ENCODE measurements around the gene NT5C.
"Not testable (repeated sequence)": the region's sequence is repeated elsewhere in the genome, so short reads cannot be mapped to it uniquely, and the experiment has no call there.

Gene NT5C

DNA sequence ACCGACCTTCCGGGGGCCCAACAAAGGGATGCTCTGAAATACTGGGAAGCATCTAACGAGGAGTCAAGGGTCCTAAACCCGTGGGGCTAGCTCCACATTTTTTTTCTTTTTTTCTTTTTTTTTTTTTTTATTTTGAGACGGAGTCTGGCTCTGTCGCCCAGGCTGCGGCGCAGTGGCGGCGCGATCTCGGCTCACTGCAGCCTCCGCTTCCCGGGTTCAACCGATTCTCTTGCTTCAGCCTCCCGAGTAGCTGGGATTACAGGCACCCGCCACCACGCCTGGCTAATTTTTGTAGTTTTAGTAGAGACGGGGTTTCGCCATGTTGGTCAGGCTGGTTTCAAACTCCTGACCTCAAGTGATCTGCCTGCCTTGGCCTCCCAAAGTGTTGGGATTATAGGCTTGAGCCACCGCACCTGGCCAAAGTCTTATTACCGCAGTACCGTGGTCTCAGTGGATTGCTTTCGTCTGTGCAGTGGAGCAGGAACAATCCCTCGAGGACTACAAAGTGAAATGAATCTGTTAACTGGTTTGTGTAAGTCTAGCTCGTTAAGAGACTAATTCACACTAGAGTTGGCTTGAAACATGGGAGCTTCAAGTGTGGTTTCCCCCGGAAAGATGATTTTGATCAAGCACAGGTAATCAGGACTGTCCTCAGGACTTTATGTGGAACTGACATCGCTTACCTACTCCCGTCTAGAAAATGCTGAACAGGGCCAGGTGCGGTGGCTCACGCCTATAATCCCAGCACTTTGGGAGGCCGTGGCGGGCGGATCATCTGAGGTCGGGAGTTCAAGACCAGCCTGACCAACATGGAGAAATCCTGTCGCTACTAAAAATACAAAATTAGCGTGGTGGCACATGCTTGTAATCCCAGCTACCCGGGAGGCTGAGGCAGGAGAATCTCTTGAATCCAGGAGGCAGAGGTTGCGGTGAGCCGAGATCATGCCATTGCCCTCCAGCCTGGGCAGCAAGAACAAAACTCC lies 767 bp upstream of the NT5C start:
- H3K18ac ChIP-seq (ENCODE audit: low read length), result peak overlapping the region; percentile 98
- peak overlapping the region; percentile 84 for H2AK5ac ChIP-seq (ENCODE audit: low read length)
- WGBS (ENCODE audit: extremely low coverage, insufficient coverage, insufficient read length), result no CpG with 5 or more reads among the region's 40 CpGs
- peak overlapping the region; percentile 98 for H2AFZ ChIP-seq (ENCODE audit: insufficient read depth, low read length, poor library complexity)
- DNase-seq; H3K4me1 ChIP-seq (ENCODE audit: control insufficient read depth in 1 of 2, insufficient read depth in 2 of 2, low read length in 2 of 2); H3K27me3 ChIP-seq (ENCODE audit: insufficient read depth, low read length); H3K9me3 ChIP-seq (ENCODE audit: insufficient read depth, low read depth, low read length); H3K23ac ChIP-seq (ENCODE audit: low read length); H3K79me2 ChIP-seq (ENCODE audit: control insufficient read depth, insufficient read depth, low read length, poor library complexity): not testable (repeated sequence)
- peak overlapping the region; percentile 74 for H2BK5ac ChIP-seq (ENCODE audit: low read depth, low read length, poor library complexity)
- H3K36me3 ChIP-seq (ENCODE audit: control insufficient read depth in 1 of 2, insufficient read depth in 2 of 2, low read length in 2 of 2), result peaks cover 28 to 29% of the 10 kb centered on the region in 2 experiments
- peak overlapping the region; percentile 100 for H4K8ac ChIP-seq (ENCODE audit: low read depth, low read length)
- peak overlapping the region; percentile 94 for H3K4ac ChIP-seq (ENCODE audit: low read depth, low read length)
- H3K4me2 ChIP-seq (ENCODE audit: low read length), result peak overlapping the region; percentile 88
- H3K14ac ChIP-seq (ENCODE audit: low read length), result peak overlapping the region; percentile 95
- H4K91ac ChIP-seq (ENCODE audit: low read depth, low read length), result peak overlapping the region; percentile 98
- peak overlapping the region; percentile 16 for H2BK12ac ChIP-seq (ENCODE audit: low read length)
- H3K27ac ChIP-seq (ENCODE audit: low read depth, low read length), result peak overlapping the region; percentile 91
- peak overlapping the region; percentile 92 for H3K9ac ChIP-seq (ENCODE audit: low read length)
- peaks cover 11% of the 10 kb centered on the region for H3K79me1 ChIP-seq (ENCODE audit: low read length)
- peak overlapping the region; percentile 87 for H3K4me3 ChIP-seq (ENCODE audit: low read depth, low read length)
- H4K12ac ChIP-seq (ENCODE audit: low read depth, low read length), result peak overlapping the region; percentile 98
- H2BK120ac ChIP-seq (ENCODE audit: insufficient read depth, low read length, poor library complexity), result peak overlapping the region; percentile 74

DNA sequence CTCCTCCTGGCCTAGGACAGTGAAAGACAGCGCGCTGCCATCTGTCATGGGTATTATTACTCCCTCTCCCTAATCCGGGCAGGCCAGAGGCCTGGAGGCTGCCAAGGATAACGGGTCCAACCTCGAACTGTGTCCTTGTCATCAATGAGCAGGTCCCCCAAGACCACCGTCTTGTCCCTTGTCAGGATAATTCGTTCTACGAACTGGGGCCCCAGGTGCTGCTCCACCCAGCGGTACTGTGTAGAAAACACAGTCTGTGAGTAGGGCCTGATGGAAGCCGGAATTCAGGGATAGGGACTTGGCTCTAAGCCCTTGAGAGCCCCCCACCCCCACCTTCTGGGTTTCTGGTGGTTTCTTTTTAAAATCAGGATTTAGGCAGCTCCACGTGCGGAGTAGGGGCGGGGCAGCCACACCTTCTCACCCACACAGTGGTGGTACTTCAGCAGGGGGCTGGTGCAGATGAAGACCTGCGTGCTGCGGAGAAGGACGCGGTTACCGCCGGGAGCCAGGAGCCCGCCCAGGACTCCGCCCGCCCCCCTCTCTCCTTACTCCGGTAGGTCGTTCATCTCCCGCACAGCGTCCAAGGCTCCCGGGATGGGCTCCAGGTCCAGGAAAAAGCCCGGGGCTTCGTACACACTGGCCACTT lies 787 bp downstream of the NT5C start:
- no CpG with 5 or more reads among the region's 29 CpGs for WGBS (ENCODE audit: extremely low coverage, insufficient coverage, insufficient read length)

DNA sequence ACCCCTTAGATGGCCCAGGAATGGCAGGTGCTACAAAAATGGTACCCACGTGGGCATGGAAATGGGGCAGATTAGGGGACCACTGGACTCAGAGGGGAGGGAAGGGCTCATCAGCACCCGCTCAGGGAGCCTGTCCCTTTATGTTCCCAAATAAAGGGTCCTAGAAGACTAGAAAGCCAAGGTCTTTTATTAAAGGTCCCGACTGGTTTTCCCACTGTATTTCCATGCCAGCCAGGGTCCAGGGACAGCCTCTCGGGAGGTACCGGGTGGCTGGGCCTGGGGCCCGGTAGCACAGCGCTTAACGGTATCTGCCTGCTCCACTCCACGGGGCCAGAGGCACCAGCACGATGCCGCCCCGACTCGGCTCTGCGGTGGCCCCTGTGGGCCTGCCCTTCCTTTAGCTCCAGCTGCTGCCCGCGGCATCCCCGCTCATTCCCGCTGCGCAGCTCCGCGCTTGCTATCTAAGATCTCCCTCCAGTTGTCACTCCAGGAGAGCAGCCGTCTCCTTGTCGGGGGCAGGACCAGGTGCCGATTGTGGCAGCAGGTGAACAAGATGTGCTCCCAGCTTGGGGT lies 1.4 kb downstream of the NT5C start:
- H2BK12ac ChIP-seq (ENCODE audit: low read length), result no peak overlapping the region
- no CpG with 5 or more reads among the region's 24 CpGs for WGBS (ENCODE audit: extremely low coverage, insufficient coverage, insufficient read length)
- H3K9me3 ChIP-seq (ENCODE audit: insufficient read depth, low read depth, low read length), result peaks cover under 1% of the 10 kb centered on the region

More for the DNA sequence above, 787 bp downstream of the NT5C start:
- Histone ChIP-seq H3K4me1 (ENCODE audit: control insufficient read depth in 1 of 2, insufficient read depth in 2 of 2, low read length in 2 of 2) (peaks cover 0 to 6% of the 10 kb centered on the region in 2 experiments), H3K79me2 (ENCODE audit: control insufficient read depth, insufficient read depth, low read length, poor library complexity) (peaks cover 9% of the 10 kb centered on the region), H2AFZ (ENCODE audit: insufficient read depth, low read length, poor library complexity) (peak overlapping the region; percentile 71), H3K9ac (ENCODE audit: low read length) (peak overlapping the region; percentile 92), H3K36me3 (ENCODE audit: control insufficient read depth in 1 of 2, insufficient read depth in 2 of 2, low read length in 2 of 2) (peaks cover 23 to 24% of the 10 kb centered on the region in 2 experiments), H3K79me1 (ENCODE audit: low read length) (peaks cover 11% of the 10 kb centered on the region), H2BK120ac (ENCODE audit: insufficient read depth, low read length, poor library complexity) (peak overlapping the region; percentile 59), H3K14ac (ENCODE audit: low read length) (peak overlapping the region; percentile 88), H3K18ac (ENCODE audit: low read length) (peak overlapping the region; percentile 93), H3K27ac (ENCODE audit: low read depth, low read length) (peak overlapping the region; percentile 91), H3K27me3 (ENCODE audit: insufficient read depth, low read length) (no peaks in the 10 kb centered on the region), H2AK5ac (ENCODE audit: low read length) (no peak overlapping the region), H3K4ac (ENCODE audit: low read depth, low read length) (peak overlapping the region; percentile 75), H4K8ac (ENCODE audit: low read depth, low read length) (peak overlapping the region; percentile 100), H4K91ac (ENCODE audit: low read depth, low read length) (peak overlapping the region; percentile 52), H3K9me3 (ENCODE audit: insufficient read depth, low read depth, low read length) (no peaks in the 10 kb centered on the region), H4K12ac (ENCODE audit: low read depth, low read length) (peak overlapping the region; percentile 98), H3K4me3 (ENCODE audit: low read depth, low read length) (peak overlapping the region; percentile 87), H3K4me2 (ENCODE audit: low read length) (peak overlapping the region; percentile 88), H2BK12ac (ENCODE audit: low read length) (no peak overlapping the region), H2BK5ac (ENCODE audit: low read depth, low read length, poor library complexity) (peak overlapping the region; percentile 71), H3K23ac (ENCODE audit: low read length) (no peak overlapping the region)
- peak in 1 of 2 donors; percentile 63 for DNase-seq

DNA sequence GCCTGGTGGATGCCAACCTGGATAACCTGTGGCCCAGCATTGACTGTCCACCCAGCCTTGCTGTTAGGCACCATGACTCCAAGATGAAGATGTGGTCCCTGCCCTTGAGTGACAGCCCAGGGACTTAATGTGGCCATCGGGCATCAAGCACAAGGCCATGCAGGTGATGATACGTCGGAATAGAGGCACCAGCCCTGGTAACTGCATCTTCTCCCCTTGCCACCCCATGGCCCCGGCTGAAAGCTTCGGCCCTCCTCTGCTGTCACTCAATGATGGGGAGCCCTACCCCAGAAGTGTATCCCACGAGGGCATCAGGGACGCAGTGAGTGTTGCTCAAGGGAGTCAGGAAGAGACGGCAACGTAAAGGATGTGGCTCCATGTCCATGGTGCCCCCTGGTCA lies 2.0 kb downstream of the NT5C start:
- DNase-seq, result no peak

More for the DNA sequence above, 1.4 kb downstream of the NT5C start:
- Histone ChIP-seq H4K12ac (ENCODE audit: low read depth, low read length) (no peak overlapping the region), H3K14ac (ENCODE audit: low read length) (no peak overlapping the region), H3K27me3 (ENCODE audit: insufficient read depth, low read length) (no peaks in the 10 kb centered on the region), H3K9ac (ENCODE audit: low read length) (no peak overlapping the region), H3K4me2 (ENCODE audit: low read length) (peak overlapping the region; percentile 88), H3K23ac (ENCODE audit: low read length) (no peak overlapping the region), H2BK5ac (ENCODE audit: low read depth, low read length, poor library complexity) (no peak overlapping the region), H2AK5ac (ENCODE audit: low read length) (no peak overlapping the region), H3K4ac (ENCODE audit: low read depth, low read length) (peak overlapping the region; percentile 41), H3K4me1 (ENCODE audit: control insufficient read depth in 1 of 2, insufficient read depth in 2 of 2, low read length in 2 of 2) (peaks cover 0 to 6% of the 10 kb centered on the region in 2 experiments), H4K8ac (ENCODE audit: low read depth, low read length) (no peak overlapping the region), H3K27ac (ENCODE audit: low read depth, low read length) (no peak overlapping the region), H3K79me2 (ENCODE audit: control insufficient read depth, insufficient read depth, low read length, poor library complexity) (peaks cover 9% of the 10 kb centered on the region), H3K18ac (ENCODE audit: low read length) (no peak overlapping the region), H2AFZ (ENCODE audit: insufficient read depth, low read length, poor library complexity) (no peak overlapping the region), H3K36me3 (ENCODE audit: control insufficient read depth in 1 of 2, insufficient read depth in 2 of 2, low read length in 2 of 2) (peaks cover 19% of the 10 kb centered on the region in 2 experiments), H2BK120ac (ENCODE audit: insufficient read depth, low read length, poor library complexity) (no peak overlapping the region), H3K79me1 (ENCODE audit: low read length) (peaks cover 11% of the 10 kb centered on the region), H4K91ac (ENCODE audit: low read depth, low read length) (no peak overlapping the region), H3K4me3 (ENCODE audit: low read depth, low read length) (peak overlapping the region; percentile 87)
- no peak for DNase-seq

More for the DNA sequence above, 2.0 kb downstream of the NT5C start:
- peaks cover 9% of the 10 kb centered on the region for H3K79me2 ChIP-seq (ENCODE audit: control insufficient read depth, insufficient read depth, low read length, poor library complexity)
- WGBS (ENCODE audit: extremely low coverage, insufficient coverage, insufficient read length), result no CpG with 5 or more reads among the region's 9 CpGs
- no peak overlapping the region for H4K8ac ChIP-seq (ENCODE audit: low read depth, low read length)
- no peak overlapping the region for H3K9ac ChIP-seq (ENCODE audit: low read length)
- H3K79me1 ChIP-seq (ENCODE audit: low read length), result peaks cover 11% of the 10 kb centered on the region
- no peak overlapping the region for H3K27ac ChIP-seq (ENCODE audit: low read depth, low read length)
- peaks cover 15 to 19% of the 10 kb centered on the region in 2 experiments for H3K36me3 ChIP-seq (ENCODE audit: control insufficient read depth in 1 of 2, insufficient read depth in 2 of 2, low read length in 2 of 2)
- H3K4me2 ChIP-seq (ENCODE audit: low read length), result no peak overlapping the region
- peaks cover 0 to 6% of the 10 kb centered on the region in 2 experiments for H3K4me1 ChIP-seq (ENCODE audit: control insufficient read depth in 1 of 2, insufficient read depth in 2 of 2, low read length in 2 of 2)
- H4K91ac ChIP-seq (ENCODE audit: low read depth, low read length), result no peak overlapping the region
- H3K27me3 ChIP-seq (ENCODE audit: insufficient read depth, low read length), result no peaks in the 10 kb centered on the region
- no peak overlapping the region for H2BK120ac ChIP-seq (ENCODE audit: insufficient read depth, low read length, poor library complexity)
- H2BK12ac ChIP-seq (ENCODE audit: low read length), result no peak overlapping the region
- no peak overlapping the region for H4K12ac ChIP-seq (ENCODE audit: low read depth, low read length)
- no peak overlapping the region for H3K4ac ChIP-seq (ENCODE audit: low read depth, low read length)
- H3K4me3 ChIP-seq (ENCODE audit: low read depth, low read length), result no peak overlapping the region
- H2AFZ ChIP-seq (ENCODE audit: insufficient read depth, low read length, poor library complexity), result no peak overlapping the region
- no peak overlapping the region for H3K14ac ChIP-seq (ENCODE audit: low read length)
- no peak overlapping the region for H2BK5ac ChIP-seq (ENCODE audit: low read depth, low read length, poor library complexity)
- H3K18ac ChIP-seq (ENCODE audit: low read length), result no peak overlapping the region
- H3K9me3 ChIP-seq (ENCODE audit: insufficient read depth, low read depth, low read length), result peaks cover 2% of the 10 kb centered on the region
- H2AK5ac ChIP-seq (ENCODE audit: low read length), result no peak overlapping the region
- H3K23ac ChIP-seq (ENCODE audit: low read length), result no peak overlapping the region
